Peyer's patch (tissue), 4 donors: ENCODE results near the gene CGB3. TPM values are rescaled to one million over a fixed set of nuclear protein-coding genes. Genes with fewer than 3 reads are reported as not detected.

ENCODE experiments used
- DNase-seq, 3 donors: peaks; one replicate each; pipeline ENCODE4 v3.0.0-alpha.2; 2017 to 2019
- H3K27ac ChIP-seq, 4 donors: fragments of 200-600 bp; sonication (generic); one replicate each; pipeline ENCODE4 v1.5.1; 2016 to 2019
- H3K27me3 ChIP-seq, 2 donors: fragments of 200-600 bp; sonication (generic); one replicate each; pipeline ENCODE4 v1.5.1; 2019
- H3K36me3 ChIP-seq, 3 donors: fragments of 200-600 bp; sonication (generic); one replicate each; pipeline ENCODE4 v1.5.1; 2016 to 2019
- H3K4me1 ChIP-seq, 4 donors: fragments of 200-600 bp; sonication (generic); one replicate each; pipeline ENCODE4 v1.5.1; 2016 to 2019
- H3K4me3 ChIP-seq, 4 donors: fragments of 200-600 bp; sonication (generic); 1 replicate in 3 of 4; 2 replicates in 1 of 4; pipeline ENCODE4 v1.5.1; 2016 to 2019; ENCODE audit warnings: mild to moderate bottlenecking in 1 of 4
- H3K9me3 ChIP-seq, 4 donors: fragments of 200-600 bp; sonication (generic); one replicate each; pipeline ENCODE4 v1.5.1; 2016 to 2019; ENCODE audit warnings: mild to moderate bottlenecking in 1 of 4
- CTCF ChIP-seq, 6 experiments: fragments of 450-650 bp in 4 of 6; fragments of 200-600 bp in 2 of 6; sonication (generic) in 1 of 6; IDR thresholded peaks; one replicate each; pipeline ENCODE4 v1.5.1; 2017 to 2019; ENCODE audit warnings: antibody characterized with exemption in 6 of 6, mild to moderate bottlenecking in 3 of 6, moderate library complexity in 1 of 6
- POLR2A ChIP-seq, 2 donors: fragments of 450-650 bp; IDR thresholded peaks; one replicate each; pipeline ENCODE4 v1.5.1; 2017; ENCODE audit warnings: antibody characterized with exemption in 2 of 2, mild to moderate bottlenecking in 2 of 2, moderate library complexity in 2 of 2
- total RNA-seq, 4 donors: library from RNA; depleted of rRNA; stranded (reverse); fragments of >200 nt; gene quantifications; one replicate each; pipeline ENCODE4 v1.1.0, GENCODE V29; 2016

Gene CGB3
- total RNA-seq, 4 donors from 2014 or later, result not detected

DNA sequence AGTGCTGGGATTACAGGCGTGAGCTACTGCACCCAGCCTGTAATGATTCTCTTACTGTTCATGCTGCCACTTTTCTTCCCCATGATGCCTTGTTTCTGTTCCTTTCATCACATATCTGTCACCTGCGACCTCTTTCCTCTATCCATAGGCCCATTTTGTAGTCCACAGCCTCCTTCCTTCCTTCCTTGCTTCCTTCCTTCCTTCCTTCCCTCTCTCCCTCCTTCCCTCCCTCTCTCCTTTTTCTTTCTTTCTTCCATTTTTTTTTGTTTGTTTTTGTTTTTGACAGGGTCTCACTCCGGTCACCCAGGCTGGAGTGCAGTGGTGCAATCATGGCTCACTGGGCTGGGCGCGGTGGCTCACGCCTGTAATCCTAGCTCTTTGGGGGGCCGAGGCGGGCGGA lies 35.3 kb downstream of the CGB3 start:
- H3K4me1 ChIP-seq, result peaks cover 0 to 20% (median 6%) of the 10 kb centered on the region in 4 donors
- H3K4me3 ChIP-seq, result no peak overlapping the region
- H3K27ac ChIP-seq, result no peak overlapping the region
- H3K27me3 ChIP-seq, result no peaks in the 10 kb centered on the region
- peaks cover 0 to 34% (median 0%) of the 10 kb centered on the region in 3 donors for H3K36me3 ChIP-seq
- H3K9me3 ChIP-seq, result no peaks in the 10 kb centered on the region
- TF ChIP-seq CTCF (IDR thresholded peaks at IDR 0.05) (no peak), POLR2A (IDR thresholded peaks at IDR 0.05) (no peak)
- no peak for DNase-seq

DNA sequence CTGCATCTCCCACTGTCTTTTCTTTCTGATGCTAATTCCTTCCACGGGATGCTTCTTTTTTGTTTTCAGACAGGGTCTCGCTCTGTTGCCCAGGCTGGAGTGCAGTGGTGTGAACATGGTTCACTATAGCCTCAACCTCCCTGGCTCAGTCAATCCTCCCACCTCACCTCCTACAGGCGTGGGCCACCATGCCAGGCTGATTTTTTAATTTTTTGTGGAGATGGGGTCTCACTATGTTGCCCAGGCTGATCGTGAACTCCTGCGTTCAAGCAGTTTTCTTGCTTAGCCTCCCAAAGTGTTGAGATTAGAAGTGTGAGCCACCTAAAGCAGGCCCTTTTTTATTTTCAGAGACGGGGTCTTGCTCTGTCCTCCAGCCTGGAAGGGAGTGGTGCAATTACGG lies 35.8 kb downstream of the CGB3 start:
- TF ChIP-seq POLR2A (IDR thresholded peaks at IDR 0.05), result no peak
- Histone ChIP-seq H3K27me3 (no peaks in the 10 kb centered on the region), H3K9me3 (no peaks in the 10 kb centered on the region), H3K4me1 (peaks cover 0 to 20% (median 6%) of the 10 kb centered on the region in 4 donors), H3K36me3 (peaks cover 0 to 36% (median 0%) of the 10 kb centered on the region in 3 donors), H3K27ac (no peak overlapping the region), H3K4me3 (no peak overlapping the region)
- DNase-seq, result no peak

DNA sequence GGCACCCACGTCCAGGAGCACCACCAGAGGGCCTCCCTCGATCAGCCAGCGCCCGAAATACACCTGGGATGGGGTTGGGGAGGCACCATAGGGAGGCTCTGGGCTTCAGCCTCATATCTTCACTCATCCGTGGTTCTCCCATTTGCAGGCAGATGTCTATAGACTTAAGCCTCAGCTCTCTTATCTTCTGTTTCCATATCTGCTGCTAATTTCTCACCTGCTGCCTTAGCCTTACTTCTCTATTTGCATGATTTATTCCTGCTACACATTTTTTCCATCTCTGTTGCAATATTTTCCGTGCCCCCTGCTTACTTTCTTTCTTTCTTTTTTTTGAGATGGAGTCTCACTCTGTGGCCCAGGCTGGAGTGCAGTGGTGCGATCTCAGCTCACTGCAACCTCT lies 36.8 kb downstream of the CGB3 start:
- no peaks in the 10 kb centered on the region for H3K27me3 ChIP-seq
- DNase-seq, result no peak
- H3K4me1 ChIP-seq, result peaks cover 0 to 20% (median 6%) of the 10 kb centered on the region in 4 donors
- no peaks in the 10 kb centered on the region for H3K9me3 ChIP-seq
- peaks cover 0 to 45% (median 0%) of the 10 kb centered on the region in 3 donors for H3K36me3 ChIP-seq
- no peak overlapping the region for H3K27ac ChIP-seq
- H3K4me3 ChIP-seq, result no peak overlapping the region
- TF ChIP-seq CTCF (IDR thresholded peaks at IDR 0.05), result no peak
- no peak for TF ChIP-seq POLR2A (IDR thresholded peaks at IDR 0.05)

DNA sequence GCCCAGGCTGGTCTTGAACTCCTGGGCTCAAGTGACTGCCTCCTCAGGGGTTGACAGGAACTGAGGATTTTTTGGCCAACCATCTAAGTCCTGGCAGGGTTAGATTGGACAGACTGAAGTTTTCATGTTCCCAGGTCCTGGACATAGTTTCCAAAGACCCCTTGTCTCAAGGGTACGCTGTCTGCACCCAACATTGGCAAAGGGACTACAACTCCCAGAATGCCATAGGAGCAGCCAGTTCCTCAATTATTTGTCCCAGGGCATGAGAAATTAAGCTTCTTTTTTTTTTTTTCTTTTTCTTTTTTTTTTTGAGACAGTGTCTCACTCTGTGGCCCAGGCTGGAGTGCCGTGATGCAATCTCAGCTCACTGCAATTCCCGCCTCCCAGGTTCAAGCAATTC lies 37.9 kb downstream of the CGB3 start:
- H3K9me3 ChIP-seq, result no peaks in the 10 kb centered on the region
- peaks cover 0 to 10% (median 0%) of the 10 kb centered on the region in 4 donors for H3K4me1 ChIP-seq
- no peak for TF ChIP-seq CTCF (IDR thresholded peaks at IDR 0.05)
- no peak for TF ChIP-seq POLR2A (IDR thresholded peaks at IDR 0.05)
- peaks cover 0 to 56% (median 0%) of the 10 kb centered on the region in 3 donors for H3K36me3 ChIP-seq
- no peak overlapping the region for H3K27ac ChIP-seq
- no peak overlapping the region for H3K4me3 ChIP-seq
- H3K27me3 ChIP-seq, result no peaks in the 10 kb centered on the region
- DNase-seq, result no peak

- no peak for TF ChIP-seq CTCF (IDR thresholded peaks at IDR 0.05)
- no peak for TF ChIP-seq POLR2A (IDR thresholded peaks at IDR 0.05)
- Histone ChIP-seq H3K4me3 (no peak overlapping the region), H3K36me3 (peaks cover 0 to 57% (median 0%) of the 10 kb centered on the region in 3 donors), H3K27ac (no peak overlapping the region), H3K27me3 (no peaks in the 10 kb centered on the region), H3K9me3 (no peaks in the 10 kb centered on the region), H3K4me1 (peaks cover 0 to 5% (median 0%) of the 10 kb centered on the region in 4 donors)
- DNase-seq, result no peak
Observed at GRCh38 chr19:48985711-48986110, 38.4 kb downstream of the CGB3 start.

DNA sequence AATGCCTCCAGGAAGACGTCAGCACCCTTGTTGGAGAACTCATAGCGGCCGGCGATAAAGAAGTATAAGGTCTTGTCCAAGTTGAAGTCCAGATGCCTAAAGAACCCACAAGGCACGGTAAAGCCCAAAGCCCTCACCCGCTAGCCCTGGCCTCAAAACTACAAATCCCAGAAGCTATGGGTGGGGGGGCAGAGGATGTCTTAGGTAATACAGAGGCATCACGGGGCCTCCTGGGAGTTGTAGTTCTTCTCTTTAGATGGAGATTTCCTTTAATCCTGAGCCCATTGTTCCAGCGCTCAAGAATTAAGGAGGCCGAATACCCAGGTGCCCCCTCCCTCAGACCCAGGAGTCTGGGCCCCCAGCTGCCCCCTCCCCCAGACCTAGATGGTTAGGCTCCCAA lies 41.9 kb downstream of the CGB3 start:
- H3K27me3 ChIP-seq, result no peaks in the 10 kb centered on the region
- no peaks in the 10 kb centered on the region for H3K9me3 ChIP-seq
- peaks cover 0 to 54% (median 0%) of the 10 kb centered on the region in 3 donors for H3K36me3 ChIP-seq
- H3K4me1 ChIP-seq, result no peaks in the 10 kb centered on the region
- no peak for TF ChIP-seq POLR2A (IDR thresholded peaks at IDR 0.05)
- TF ChIP-seq CTCF (IDR thresholded peaks at IDR 0.05), result no peak
- no peak overlapping the region for H3K4me3 ChIP-seq
- DNase-seq, result no peak
- H3K27ac ChIP-seq, result no peak overlapping the region
